Thymus (tissue), 11 donors: Measurements from ENCODE around the gene LINS1. TPM values are rescaled to one million over a fixed set of nuclear protein-coding genes. Genes with fewer than 3 reads are reported as not detected.

Experiments used
- DNase-seq, 9 donors: peaks; one replicate each; pipeline ENCODE4 v3.0.0-alpha.2; 2013; ENCODE audit warnings: low spot score in 9 of 9, low read depth in 6 of 9, missing footprints in 1 of 9
- H3K27ac ChIP-seq, 2 donors: one replicate each; pipeline ENCODE4 v1.5.1; 2013; ENCODE audit warnings: control low read depth in 1 of 2, low read depth in 1 of 2, low read length in 1 of 2, mild to moderate bottlenecking in 1 of 2, moderate library complexity in 1 of 2
- H3K27me3 ChIP-seq, 2 donors: one replicate each; pipeline ENCODE4 v1.5.1; 2013; ENCODE audit warnings: low read length in 1 of 2; ENCODE audit not compliant: control insufficient read depth in 2 of 2, insufficient read depth in 1 of 2
- H3K36me3 ChIP-seq, 2 donors: one replicate each; pipeline ENCODE4 v1.5.1; 2013; ENCODE audit warnings: low read length in 1 of 2, mild to moderate bottlenecking in 1 of 2, moderate library complexity in 1 of 2; ENCODE audit not compliant: control insufficient read depth in 2 of 2, insufficient read depth in 2 of 2
- H3K4me1 ChIP-seq, 2 donors: one replicate each; pipeline ENCODE4 v1.5.1; 2013; ENCODE audit warnings: low read length in 2 of 2; ENCODE audit not compliant: control insufficient read depth in 2 of 2, insufficient read depth in 2 of 2
- H3K4me3 ChIP-seq, 2 donors: one replicate each; pipeline ENCODE4 v1.5.1; 2013; ENCODE audit warnings: low read length in 2 of 2, control low read depth in 1 of 2, mild to moderate bottlenecking in 1 of 2
- H3K9me3 ChIP-seq, 2 donors: one replicate each; pipeline ENCODE4 v1.5.1; 2013; ENCODE audit warnings: low read length in 1 of 2, mild to moderate bottlenecking in 1 of 2; ENCODE audit not compliant: control insufficient read depth in 2 of 2, insufficient read depth in 1 of 2
- WGBS: extraction: QIAGEN DNeasy Blood & Tissue Kit; methylation state at CpG from one replicate; pipeline ENCODE4 v1.1.7; 2013; 5-methylcytosine and 5-hydroxymethylcytosine counted together
- polyA plus RNA-seq: library from polyadenylated mRNA; stranded (reverse); fragments of 200-250 nt; gene quantifications from one replicate; pipeline ENCODE4 v1.2.3, GENCODE V29; 2013
- total RNA-seq: library from RNA; stranded (reverse); fragments of 120-200 nt; gene quantifications from one replicate; pipeline ENCODE4 v1.2.4, GENCODE V29; 2013
- donor health status: healthy.

The LINS1 gene
- total and polyA plus RNA-seq, 2 donors = 19.1 to 29.9 TPM

GRCh38 chr15:100553468-100553867 is 48.5 kb downstream of the LINS1 start:
- 92% methylated on average over 16 of the region's 16 CpGs for WGBS
- Histone ChIP-seq H3K27me3 (no peaks in the 10 kb centered on the region), H3K4me1 (no peaks in the 10 kb centered on the region), H3K27ac (no peak overlapping the region), H3K36me3 (no peaks in the 10 kb centered on the region), H3K4me3 (no peak overlapping the region), H3K9me3 (no peaks in the 10 kb centered on the region)
- DNase-seq = no peak

- Histone ChIP-seq H3K36me3 (no peaks in the 10 kb centered on the region), H3K27me3 (peaks cover 0 to 31% of the 10 kb centered on the region in 2 donors), H3K9me3 (peaks cover 0 to 1% of the 10 kb centered on the region in 2 donors), H3K4me3 (no peak overlapping the region), H3K4me1 (no peaks in the 10 kb centered on the region), H3K27ac (no peak overlapping the region)
- DNase-seq = no peak
- WGBS = 94% methylated on average over 5 of the region's 5 CpGs
Observed at GRCh38 chr15:100547961-100548360, 54.0 kb downstream of the LINS1 start.

- WGBS = 80% methylated on average over 6 of the region's 6 CpGs
- H3K36me3 ChIP-seq = no peaks in the 10 kb centered on the region
Observed at GRCh38 chr15:100544946-100545345, 57.0 kb downstream of the LINS1 start.

GRCh38 chr15:100544338-100544841 is 57.6 kb downstream of the LINS1 start:
- no peak overlapping the region for H3K27ac ChIP-seq
- no peaks in the 10 kb centered on the region for H3K4me1 ChIP-seq
- no peak for DNase-seq
- H3K9me3 ChIP-seq = peaks cover 0 to 1% of the 10 kb centered on the region in 2 donors
- H3K27me3 ChIP-seq = peaks cover 0 to 32% of the 10 kb centered on the region in 2 donors
- H3K4me3 ChIP-seq = no peak overlapping the region
- WGBS = 29% methylated on average over 57 of the region's 57 CpGs
- no peaks in the 10 kb centered on the region for H3K36me3 ChIP-seq

More at GRCh38 chr15:100544946-100545345, 57.0 kb downstream of the LINS1 start:
- Histone ChIP-seq H3K4me1 (no peaks in the 10 kb centered on the region), H3K27ac (no peak overlapping the region), H3K27me3 (peaks cover 0 to 32% of the 10 kb centered on the region in 2 donors), H3K9me3 (peaks cover 0 to 1% of the 10 kb centered on the region in 2 donors), H3K4me3 (no peak overlapping the region)
- DNase-seq = no peak

DNA sequence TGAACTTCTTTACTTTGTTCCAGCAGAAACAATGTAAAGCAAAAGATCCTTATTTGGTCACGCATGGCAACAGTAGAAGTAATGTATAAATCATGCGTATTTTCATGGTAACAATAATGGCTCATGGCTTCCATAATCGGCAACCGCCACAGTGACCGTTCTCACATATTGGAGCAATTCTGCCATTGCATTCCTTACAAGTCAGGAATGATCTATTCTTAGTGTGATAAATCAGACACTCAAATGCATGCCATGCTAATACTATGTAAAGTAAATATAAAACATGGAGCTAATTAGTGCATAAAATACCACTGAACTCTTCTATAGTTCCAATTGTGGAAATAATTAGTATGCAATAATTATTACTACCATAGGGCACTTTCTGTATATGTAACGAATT is 59.7 kb downstream of the LINS1 start:
- Histone ChIP-seq H3K27ac (no peak overlapping the region), H3K27me3 (peaks cover 0 to 32% of the 10 kb centered on the region in 2 donors), H3K36me3 (no peaks in the 10 kb centered on the region), H3K9me3 (peaks cover 0 to 1% of the 10 kb centered on the region in 2 donors), H3K4me1 (no peaks in the 10 kb centered on the region), H3K4me3 (no peak overlapping the region)
- 96% methylated on average over 6 of the region's 6 CpGs for WGBS
- no peak for DNase-seq

- Histone ChIP-seq H3K9me3 (no peaks in the 10 kb centered on the region), H3K27me3 (no peaks in the 10 kb centered on the region), H3K27ac (no peak overlapping the region), H3K4me3 (no peak overlapping the region), H3K36me3 (no peaks in the 10 kb centered on the region), H3K4me1 (no peaks in the 10 kb centered on the region)
- no peak for DNase-seq
- 20% methylated on average over 2 of the region's 2 CpGs for WGBS
Observed at GRCh38 chr15:100537331-100537730, 64.7 kb downstream of the LINS1 start.

DNA sequence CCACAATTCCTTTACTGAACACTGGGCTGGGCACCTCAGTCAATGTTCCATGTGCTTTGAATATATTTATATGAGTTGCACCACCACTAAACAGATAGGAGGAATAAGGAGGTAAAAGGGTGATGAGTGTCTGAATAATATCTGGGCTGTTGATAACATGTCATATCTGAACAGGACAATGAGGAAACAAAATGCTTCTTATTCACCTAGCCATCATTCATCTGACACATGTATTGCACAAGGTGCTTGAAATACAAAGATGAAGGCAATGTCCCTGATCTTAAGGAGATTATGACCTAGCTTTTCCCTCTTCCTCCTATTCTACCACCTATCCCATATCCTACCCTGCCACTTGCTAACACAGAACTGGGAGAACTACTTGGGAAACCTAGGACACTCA is 65.3 kb downstream of the LINS1 start:
- Histone ChIP-seq H3K36me3 (no peaks in the 10 kb centered on the region), H3K27ac (no peak overlapping the region), H3K9me3 (no peaks in the 10 kb centered on the region), H3K27me3 (no peaks in the 10 kb centered on the region), H3K4me1 (no peaks in the 10 kb centered on the region), H3K4me3 (no peak overlapping the region)
- no peak for DNase-seq

GRCh38 chr15:100533886-100534285 is 68.1 kb downstream of the LINS1 start:
- no peaks in the 10 kb centered on the region for H3K9me3 ChIP-seq
- H3K4me3 ChIP-seq = no peak overlapping the region
- DNase-seq = no peak
- WGBS = 63% methylated on average over 1 of the region's 1 CpG
- no peak overlapping the region for H3K27ac ChIP-seq
- no peaks in the 10 kb centered on the region for H3K27me3 ChIP-seq
- H3K36me3 ChIP-seq = no peaks in the 10 kb centered on the region
- H3K4me1 ChIP-seq = no peaks in the 10 kb centered on the region

GRCh38 chr15:100531823-100532327 is 70.1 kb downstream of the LINS1 start:
- Histone ChIP-seq H3K36me3 (no peaks in the 10 kb centered on the region), H3K4me1 (no peaks in the 10 kb centered on the region), H3K27ac (no peak overlapping the region), H3K9me3 (no peaks in the 10 kb centered on the region), H3K4me3 (no peak overlapping the region), H3K27me3 (no peaks in the 10 kb centered on the region)
- 88% methylated on average over 11 of the region's 11 CpGs for WGBS
- no peak for DNase-seq
